CD4-positive, alpha-beta T cell treated with Interferon alpha-2 for 1 hour (primary cell): Measurements from ENCODE around the gene ACSM5.
"Not testable (repeated sequence)": the region's sequence is repeated elsewhere in the genome, so short reads cannot be mapped to it uniquely, and the experiment has no call there.

Experiments used
- DNase-seq, 2 donors: peaks; one replicate each; pipeline ENCODE4 v3.0.0-alpha.2; 2020 to 2022

Gene ACSM5

DNA sequence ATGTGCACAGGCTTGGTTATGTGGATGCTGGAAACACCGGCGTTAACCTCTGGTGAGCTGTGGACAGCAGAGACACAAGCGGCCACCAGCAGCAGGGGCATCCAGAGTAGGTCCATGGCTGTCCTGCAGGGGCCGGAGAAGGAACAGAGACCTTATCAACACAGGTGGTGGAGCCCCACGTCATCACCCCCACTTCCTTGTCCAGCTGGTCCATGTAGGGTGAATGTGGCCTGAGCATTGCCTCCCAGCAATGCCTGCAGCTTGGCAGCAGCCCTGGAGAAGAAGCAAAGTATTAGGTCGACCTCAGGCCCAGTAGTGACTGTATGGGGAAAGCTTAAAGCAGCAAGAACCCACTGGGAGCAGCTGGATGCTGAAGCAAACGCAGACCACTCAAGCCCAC is 10.1 kb upstream of the ACSM5 start:
- DNase-seq, result no peak

DNA sequence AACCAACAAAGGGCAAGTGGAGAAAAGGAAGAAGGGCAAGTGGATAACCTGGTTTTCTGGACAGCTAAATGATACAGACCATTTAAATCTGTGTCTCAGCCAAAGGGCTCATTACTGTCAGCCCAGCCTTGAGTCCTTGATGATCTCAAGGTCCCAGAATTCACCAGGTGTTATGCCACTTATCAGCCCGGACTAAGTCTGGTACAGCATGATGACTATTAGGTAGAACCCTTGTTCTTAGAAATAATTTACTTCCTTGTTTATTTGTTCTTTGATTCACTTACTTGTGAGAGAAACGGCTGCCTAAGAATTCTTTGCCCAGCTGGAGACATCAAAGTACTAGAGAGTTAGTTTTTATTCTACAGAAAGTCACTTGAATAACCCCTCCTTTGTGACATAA is 8.3 kb upstream of the ACSM5 start:
- DNase-seq, result no peak

DNA sequence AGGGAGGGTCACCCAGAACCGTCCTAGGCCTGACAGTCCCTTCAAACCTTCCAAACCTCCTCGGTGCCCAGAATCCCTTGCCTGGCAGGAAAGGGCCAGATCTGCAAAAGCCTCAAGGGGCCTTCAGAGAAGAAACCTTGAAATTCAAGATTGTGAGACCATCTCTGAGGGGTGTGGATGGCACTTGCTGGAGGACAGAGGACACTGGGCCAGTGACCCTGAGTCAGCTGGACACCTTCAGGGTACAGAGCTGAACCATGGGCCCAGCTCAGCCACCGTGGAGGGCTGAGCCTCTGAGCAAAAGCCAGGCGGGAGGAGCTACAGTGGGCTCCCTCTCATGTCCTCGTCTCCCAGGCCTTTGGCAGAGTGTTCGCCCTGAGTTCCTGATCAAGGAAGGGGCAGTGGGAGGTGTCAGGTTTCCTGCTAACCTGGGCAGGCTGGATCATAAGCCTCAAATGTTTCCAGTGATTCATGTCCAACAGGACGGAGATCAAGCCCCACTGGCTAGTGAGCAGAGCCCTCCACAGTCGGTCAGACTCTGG is 7.8 kb upstream of the ACSM5 start:
- no peak for DNase-seq

DNA sequence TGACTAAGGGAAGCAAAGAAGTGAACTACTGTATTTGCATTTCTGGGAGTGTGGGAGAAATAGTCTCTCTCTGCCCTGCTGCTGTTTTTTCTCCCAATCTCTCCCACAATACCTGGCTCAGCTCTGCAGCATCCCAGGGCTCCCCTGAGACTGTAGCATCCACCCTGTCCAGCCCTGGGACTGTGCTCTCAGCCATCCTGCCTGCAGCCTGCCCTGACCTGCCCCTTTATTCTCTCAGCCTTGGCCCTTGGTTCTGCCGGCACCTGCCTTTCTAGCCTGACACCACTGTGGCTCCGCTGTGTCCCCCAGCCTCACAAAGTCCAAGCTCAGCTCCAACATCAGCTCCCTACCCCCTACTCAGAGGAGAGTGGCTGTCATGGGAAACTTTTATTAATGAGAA is 6.7 kb upstream of the ACSM5 start:
- no peak for DNase-seq

DNA sequence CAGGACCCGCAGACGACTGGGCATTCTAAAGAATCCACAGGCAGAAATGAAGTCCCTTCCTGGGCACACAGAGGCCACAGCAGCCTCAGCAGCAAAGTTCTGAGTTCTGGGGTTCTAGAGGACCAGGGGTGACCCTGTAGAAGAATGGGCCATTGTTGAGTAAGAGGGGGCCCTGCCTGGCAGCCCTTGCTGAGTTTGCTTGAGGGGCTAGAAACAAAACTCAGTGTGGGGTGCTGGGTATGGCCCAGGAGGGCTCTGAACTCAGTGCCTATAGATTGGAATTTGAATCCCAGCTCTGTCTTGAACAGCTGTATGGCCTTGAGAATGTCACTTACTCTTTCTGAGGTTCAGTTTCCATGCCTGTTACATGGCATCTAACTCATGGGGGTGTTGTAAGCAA is 4.7 kb upstream of the ACSM5 start, which contains the start of gene PDILT:
Gene PDILT (minus strand): TSS at position 101 of the 400 bp plus-strand sequence. CDS start 5,437 bp downstream, outside the sequence.
- DNase-seq, result no peak

DNA sequence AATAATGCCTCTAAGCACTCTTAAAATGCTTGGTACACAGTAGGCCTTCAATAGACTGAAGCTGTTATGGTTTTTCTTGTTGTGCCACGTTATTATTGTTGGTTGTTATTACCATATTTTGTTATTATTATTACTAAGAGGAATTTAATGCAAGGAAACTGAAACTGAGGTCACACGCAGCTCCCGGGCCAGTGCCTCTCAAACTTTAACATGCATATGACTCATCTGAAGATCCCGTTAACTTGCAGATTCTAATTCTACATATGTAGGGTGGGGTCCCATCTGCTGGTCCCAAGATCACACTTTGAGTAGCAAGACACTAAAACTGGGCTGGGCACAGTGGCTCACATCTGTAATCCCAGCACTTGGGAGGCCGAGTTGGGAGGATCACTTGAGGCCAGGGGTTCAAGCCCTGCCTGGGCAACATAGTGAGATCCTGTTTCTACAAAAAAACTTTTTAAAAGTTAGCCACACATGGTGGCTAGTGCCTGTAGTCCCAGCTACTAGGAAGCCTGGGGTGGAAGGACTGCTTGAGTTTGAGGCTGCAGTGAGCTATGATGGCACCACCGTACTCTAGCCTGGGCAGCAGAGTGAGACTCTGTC is 888 bp downstream of the ACSM5 start:
- peak; percentile 3 to 48 for DNase-seq

DNA sequence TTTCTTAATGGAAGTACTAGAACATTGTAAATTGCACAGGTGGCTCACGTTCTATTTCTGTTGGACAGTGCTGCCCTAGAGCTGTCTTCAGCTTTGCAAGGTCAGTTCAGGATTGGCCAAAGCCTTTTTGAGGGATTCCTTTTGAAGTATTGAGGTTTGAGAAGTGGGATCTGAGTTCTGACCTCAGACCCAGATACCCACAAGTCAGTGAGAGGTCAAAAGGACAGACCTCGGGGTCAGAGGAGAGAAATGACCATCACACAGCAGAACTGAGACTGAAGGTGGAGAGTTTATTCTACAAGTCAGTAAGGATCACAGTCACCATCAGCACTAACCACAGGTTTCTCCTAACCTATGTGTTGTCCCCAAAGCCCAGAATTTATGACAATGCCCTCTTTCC is 1.7 kb downstream of the ACSM5 start:
- DNase-seq, result no peak

DNA sequence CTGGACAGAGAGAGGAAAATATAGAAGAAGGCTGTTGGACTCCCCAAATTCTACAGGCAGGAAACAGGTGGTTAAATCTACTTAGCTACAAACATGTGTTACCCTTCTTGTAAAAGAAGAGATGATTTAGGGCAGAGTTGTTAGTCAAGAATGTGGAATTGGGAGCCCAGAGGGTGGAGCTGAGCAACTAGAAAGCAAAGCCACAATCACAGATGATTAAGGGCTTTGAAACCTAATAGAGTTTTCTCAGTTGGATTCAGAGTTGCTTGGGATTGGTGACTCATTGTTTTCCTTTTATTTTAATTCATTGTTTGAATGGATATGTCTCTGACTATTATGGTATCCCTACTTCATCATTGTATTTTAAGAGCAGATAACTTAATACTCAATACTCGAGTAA is 6.2 kb downstream of the ACSM5 start:
- DNase-seq, result no peak

DNA sequence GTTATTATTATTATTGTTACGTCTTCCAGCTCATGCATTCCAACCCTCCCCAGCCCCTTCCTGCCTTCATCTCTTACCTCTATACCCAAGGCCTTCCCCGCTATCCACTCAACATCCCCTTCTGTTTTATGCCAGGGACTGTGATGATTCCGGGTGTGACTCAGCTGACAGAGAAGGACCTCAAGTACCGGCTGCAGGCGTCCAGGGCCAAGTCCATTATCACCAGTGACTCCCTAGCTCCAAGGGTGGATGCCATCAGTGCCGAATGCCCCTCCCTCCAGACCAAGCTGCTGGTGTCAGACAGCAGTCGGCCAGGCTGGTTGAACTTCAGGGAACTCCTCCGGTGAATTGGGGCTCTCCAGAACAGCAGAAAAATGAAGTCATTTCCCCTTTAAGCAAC is 9.8 kb downstream of the ACSM5 start:
- DNase-seq, result not testable (repeated sequence)

DNA sequence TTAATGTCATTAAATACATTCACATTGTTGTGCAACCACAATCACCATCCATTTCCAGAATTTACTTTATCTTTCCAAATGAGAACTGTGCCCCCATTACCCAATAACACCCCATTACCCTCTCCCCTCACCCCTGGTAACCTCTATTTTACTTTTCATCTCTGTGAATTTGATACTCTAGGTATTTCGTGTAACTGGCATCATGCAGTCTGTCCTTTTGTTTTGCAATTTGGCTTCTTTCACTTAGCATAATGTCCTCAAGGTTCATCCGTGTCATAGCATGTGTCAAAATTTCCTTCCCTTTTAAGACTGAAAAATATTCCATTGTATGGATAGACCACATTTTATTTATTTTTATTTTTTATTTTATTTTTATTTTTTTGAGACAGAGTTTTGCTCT is 12.4 kb downstream of the ACSM5 start:
- DNase-seq, result not testable (repeated sequence)

DNA sequence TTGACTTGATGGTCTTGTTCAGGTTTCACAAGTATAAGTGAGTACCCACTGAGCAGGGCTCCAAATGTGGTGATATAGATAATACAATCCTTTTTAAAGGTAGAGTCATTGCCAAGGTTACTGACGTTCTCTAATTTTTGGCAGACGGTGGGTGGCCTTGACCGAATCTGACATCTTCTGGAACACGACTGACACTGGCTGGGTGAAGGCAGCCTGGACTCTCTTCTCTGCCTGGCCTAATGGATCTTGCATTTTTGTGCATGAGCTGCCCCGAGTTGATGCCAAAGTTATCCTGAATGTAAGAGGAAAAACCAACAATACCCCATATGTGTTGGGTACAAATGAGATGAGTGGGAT is 14.4 kb downstream of the ACSM5 start:
- not testable (repeated sequence) for DNase-seq

DNA sequence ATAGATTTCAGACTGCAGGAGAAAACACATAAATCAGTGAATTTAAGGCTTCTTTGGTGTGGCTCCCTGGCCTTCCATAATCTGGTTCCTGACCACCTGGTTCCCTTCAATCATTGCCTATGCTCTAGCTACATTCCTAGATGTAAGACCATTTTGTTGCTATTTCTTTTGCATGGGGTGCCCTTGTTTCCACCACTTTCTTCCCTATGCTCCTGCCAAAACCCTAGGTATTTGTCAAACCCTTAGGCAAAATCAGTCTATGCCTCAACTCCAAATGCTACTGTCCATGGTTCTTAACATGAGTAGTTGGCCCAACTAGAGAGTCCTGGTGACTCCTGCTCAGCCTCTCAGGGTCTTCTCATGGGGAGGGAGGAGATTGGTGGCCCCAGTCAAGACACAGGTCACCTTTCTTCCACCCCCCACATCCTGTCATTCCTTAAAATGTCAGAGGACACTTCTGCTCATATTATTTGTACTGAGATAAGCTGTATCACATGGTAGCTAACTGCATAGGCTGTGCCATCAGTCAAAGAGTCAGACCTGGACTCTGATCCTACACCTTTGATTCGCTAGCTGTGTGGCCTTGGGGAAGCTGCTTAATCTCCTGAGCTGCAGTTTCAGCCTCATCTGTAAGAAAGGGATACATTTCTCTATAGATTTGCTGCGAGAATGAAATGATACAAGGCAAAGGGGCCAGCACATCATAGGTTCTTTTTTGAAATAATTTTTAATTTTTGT is 15.0 kb downstream of the ACSM5 start:
- no peak for DNase-seq

DNA sequence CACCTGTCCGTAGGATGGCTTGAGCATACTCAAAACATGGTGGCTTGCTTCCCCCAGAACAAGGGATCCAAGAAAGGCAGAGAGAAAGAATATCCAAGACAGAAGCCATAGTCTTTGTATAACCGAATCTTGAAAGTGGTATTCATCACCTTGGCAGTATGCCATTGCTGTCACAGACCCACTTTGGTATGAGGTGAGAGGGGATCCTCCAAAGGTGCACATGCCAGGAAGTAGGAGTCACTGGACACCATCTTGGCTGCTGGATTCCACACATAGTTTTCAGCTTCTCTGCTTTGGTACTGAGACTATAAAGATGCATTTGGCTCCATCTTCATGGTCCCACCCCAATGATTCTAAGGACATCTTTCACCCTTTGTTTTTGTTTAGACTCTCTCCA is 18.1 kb downstream of the ACSM5 start:
- DNase-seq, result not testable (repeated sequence)

DNA sequence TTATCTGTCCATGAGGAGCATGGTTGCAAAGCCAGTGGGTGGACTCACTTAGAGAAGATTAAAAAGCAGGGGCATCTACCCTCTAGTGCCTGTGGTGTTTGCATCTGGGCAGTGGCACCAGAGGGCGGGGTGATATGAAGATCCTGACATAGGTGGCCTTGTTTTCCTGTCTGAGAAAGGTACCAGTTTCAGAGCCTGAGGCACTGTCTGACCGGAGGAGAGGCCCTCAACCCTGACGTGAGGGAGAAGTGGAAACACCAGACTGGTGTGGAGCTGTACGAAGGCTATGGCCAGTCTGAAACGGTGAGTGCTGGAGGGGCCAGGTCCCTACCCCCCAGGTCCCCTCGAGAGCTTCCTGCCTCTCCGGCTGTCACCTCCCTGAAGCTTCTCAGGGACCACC is 20.2 kb downstream of the ACSM5 start:
- DNase-seq, result not testable (repeated sequence)

DNA sequence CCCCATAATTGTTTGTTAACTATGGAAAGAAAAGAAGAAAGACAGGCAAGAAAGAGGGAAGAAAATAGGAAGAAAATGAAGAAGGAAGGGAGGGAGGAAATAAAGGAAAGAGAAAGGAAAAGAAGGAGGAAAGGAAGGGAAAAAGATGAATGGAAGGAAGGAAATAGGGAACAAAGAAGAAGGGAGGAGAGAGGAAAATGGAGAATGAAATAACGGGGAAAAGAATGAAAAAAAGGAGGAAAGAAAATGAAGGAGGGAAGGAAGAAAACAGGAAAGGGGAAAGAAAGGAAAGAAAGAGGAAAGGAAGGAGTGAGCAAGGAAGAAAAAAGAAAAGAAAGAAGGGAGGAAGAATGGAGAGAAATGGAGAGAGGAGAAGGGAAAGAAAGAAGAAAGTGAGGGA is 21.1 kb downstream of the ACSM5 start:
- DNase-seq, result not testable (repeated sequence)

DNA sequence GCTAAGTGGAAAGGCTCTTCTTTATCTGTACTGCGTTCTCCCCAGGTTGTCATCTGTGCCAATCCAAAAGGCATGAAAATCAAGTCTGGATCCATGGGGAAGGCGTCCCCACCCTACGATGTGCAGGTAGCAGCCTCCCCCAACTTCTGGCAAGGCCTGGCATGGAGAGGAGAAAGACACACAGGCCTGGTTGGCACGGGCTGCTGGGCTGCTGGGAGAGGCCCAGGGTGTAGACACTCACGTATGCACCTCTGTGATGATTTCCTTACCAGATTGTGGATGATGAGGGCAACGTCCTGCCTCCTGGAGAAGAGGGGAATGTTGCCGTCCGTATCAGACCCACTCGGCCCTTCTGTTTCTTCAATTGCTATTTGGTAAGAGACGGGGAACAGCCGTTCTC is 21.6 kb downstream of the ACSM5 start:
- no peak for DNase-seq

DNA sequence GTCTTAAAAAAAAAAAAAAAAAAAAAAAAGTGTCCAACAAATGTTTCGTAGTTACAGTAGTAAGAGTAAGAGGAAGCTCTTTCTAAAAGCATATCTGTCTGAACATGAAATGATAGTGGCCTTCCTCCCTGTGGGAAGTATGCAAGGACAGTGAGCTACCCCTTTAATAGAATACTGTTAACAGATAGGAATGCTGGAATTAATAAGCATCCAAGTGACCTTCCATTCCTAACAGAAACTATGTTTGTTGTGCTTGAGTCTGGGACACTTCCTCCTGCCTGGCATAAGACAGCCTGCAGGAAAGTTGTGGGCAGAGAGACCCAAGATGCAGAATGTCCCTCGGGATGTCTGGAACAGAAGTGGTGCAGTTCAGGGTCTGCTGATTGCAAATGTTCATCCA is 29.6 kb downstream of the ACSM5 start:
- DNase-seq, result not testable (repeated sequence)

DNA sequence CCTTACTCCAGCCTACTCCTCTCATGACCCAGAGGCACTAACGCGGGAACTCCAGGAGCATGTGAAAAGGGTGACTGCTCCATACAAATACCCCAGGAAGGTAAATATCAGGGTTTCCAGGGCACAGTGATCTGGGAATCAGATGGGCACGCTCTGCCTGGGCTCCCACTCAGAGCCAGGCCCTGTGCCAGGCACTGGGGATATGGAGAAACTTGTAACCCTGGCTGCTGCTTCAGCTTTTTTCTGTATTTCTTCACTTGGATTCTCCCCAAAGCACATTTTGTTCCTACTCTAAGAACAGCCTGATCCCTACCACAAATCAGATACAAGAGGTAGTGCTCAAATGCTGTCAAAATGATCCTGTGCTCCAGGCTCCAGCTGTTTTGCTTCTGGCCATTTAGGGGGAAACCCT is 30.5 kb downstream of the ACSM5 start:
- DNase-seq, result not testable (repeated sequence)

DNA sequence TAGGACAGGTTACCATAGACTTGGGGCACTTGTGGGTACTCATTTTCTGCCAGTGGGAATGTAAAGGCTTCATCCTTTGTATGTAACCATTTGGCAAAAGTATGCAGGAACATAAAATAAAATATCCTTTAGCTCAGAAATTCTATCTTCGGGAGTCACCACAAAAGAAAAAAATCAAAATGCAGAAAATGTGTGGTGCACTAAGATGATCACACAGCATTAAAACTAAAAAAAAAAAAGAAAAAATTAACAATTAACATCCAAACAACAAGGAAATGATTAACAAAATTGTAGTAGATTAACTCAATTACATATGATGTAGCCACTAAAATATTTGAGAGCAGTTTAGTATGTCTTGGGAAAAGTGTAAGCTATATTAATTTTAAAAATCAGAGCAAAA is 31.4 kb downstream of the ACSM5 start:
- not testable (repeated sequence) for DNase-seq

DNA sequence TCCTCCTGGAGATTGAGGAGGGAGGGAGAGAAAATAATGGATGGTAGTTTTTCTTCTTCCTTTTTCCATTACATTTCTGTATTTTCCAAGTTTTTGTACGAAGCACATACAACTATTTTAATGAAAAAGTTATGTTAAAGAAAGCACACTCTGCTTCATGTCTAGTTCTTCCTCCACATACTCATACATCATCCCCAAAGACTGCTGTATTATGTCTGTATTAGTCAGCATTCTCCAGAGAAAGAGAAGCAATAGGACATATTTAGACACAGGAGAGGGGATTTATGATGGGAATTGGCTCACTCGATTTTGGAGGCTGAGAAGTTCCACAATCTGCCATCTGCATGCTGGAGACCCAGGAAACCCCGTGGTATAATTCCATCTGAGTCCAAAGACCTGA is 31.9 kb downstream of the ACSM5 start:
- no peak for DNase-seq

DNA sequence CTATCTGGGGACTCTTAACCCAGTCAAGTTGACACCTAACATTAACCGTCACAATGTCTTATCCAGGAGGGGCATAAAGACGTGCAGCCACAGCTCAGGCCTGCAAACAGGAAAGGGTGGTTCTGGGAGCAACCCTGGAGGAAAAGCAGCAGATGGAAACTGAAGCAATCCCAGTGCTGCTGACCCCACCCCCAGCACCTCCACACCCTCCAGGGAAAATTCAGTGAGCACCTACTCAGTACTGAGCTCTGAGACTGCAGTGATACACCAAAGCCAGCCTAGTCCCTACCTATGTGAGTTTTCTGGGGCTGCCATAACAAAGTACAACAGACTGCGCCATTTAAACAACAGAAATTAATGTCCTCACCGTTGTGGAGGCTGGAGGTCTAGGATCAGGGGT is 32.5 kb downstream of the ACSM5 start:
- not testable (repeated sequence) for DNase-seq

DNA sequence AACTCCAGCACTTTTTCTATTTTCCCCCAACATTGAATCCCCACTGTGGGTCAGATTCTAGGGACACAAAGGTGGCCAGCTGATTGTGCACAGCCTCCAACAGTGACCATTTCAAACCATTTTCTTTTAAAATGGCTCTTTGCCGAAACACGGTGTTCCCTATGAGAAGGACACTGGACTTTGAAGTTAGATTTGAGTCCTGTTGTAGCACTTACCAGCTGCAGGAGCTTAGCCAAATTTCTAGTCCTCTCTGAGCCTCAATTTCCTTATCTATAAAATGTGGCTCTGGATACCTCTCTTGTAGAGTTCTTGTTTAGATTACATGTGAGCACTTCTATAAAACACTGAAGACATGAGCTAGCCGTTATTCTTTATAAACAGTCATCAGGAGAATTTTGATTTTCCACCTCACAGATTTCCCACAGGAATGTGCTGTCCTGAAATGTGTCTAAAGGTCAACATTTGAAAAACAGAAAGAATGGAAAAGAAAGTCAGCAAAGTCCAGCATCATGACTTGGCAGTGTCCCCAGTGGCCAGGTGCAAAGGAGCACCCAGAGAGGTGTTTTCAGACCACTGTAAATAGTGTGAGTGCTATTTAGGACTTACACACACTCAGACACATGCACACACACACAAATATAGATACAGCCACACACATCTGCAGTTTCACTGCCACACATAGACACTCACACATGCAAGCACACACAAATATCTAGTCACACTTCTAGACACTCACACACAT is 37.5 kb downstream of the ACSM5 start:
- DNase-seq, result not testable (repeated sequence)

DNA sequence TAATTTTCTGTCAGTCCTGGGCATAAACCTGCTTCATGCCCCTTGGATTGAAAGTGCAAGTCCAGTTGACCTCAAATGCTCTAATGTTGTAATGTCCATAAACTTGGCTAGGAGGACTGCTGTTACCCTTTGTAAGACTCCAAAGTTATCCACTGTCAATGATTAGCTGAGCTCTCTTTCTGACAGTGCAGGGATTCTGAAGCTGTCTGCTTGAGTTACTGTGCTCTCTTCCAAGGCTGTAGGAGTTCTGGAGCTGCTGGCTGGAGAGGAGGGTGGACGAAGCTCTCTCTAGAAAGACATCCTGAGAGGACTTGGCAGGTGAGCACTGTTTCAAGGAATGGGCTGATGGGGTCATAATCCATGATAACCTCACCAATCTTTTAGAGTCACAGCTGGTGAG is 42.0 kb downstream of the ACSM5 start, which contains the start of gene ACSM2A:
Gene ACSM2A (plus strand): TSS at position 158 of the 400 bp plus-strand sequence. CDS start 8,594 bp downstream, outside the sequence.
- DNase-seq, result not testable (repeated sequence)

DNA sequence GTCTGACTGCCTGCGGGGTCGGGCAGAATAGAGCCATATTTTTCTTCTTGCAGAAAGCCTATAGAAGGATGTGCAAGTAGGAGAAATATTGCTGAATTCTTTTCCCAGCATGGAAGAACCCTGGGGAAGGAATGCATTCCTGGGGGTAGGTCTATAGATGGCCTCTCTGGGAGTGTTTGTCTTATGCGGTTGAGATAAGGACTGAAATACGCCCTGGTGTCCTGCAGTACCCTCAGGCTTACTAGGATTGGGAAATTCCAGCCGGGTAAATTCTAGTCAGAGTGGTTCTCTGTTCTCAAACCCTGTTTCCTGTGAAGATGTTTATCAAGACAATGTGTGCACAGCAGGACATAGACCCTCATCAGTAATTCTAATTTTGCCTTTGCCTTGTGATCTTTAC is 44.3 kb downstream of the ACSM5 start:
- DNase-seq, result not testable (repeated sequence)
